ENCODE data around the gene PLPPR4. TPM values are rescaled to one million over a fixed set of nuclear protein-coding genes. Genes with fewer than 3 reads are reported as not detected.

The PLPPR4 gene
- total RNA-seq, 6 donors from 2014 or later: 0.10 to 2.6 (median 0.30) TPM; not detected in 1

- DNase-seq: no peak
- no peak overlapping the region for H3K4me3 ChIP-seq
- TF ChIP-seq EP300 (IDR thresholded peaks at IDR 0.05) (no peak), CTCF (IDR thresholded peaks at IDR 0.05) (no peak), POLR2AphosphoS5 (IDR thresholded peaks at IDR 0.05) (no peak), POLR2A (IDR thresholded peaks at IDR 0.05) (no peak)
- no peak for ATAC-seq (ENCODE audit: low FRiP score in 2 of 2)
- H3K4me1 ChIP-seq: no peaks in the 10 kb centered on the region
- H3K27ac ChIP-seq: no peak overlapping the region
- 63% methylated on average over 5 of the region's 5 CpGs for WGBS, 2 donors
- no peaks in the 10 kb centered on the region for H3K9me3 ChIP-seq
- no peaks in the 10 kb centered on the region for H3K27me3 ChIP-seq
- H3K36me3 ChIP-seq: no peaks in the 10 kb centered on the region
Measured at GRCh38 chr1:99348397-99349132, 84.3 kb downstream of the PLPPR4 start.

GRCh38 chr1:99352821-99353220 lies 88.5 kb downstream of the PLPPR4 start:
- Histone ChIP-seq H3K36me3 (no peaks in the 10 kb centered on the region), H3K27me3 (no peaks in the 10 kb centered on the region), H3K27ac (no peak overlapping the region), H3K4me3 (no peak overlapping the region), H3K4me1 (no peaks in the 10 kb centered on the region), H3K9me3 (no peaks in the 10 kb centered on the region)
- WGBS, 2 donors: 93 to 96% methylated on average over 2 of the region's 2 CpGs
- DNase-seq (no peak), ATAC-seq (ENCODE audit: low FRiP score in 2 of 2) (no peak)
- TF ChIP-seq CTCF (IDR thresholded peaks at IDR 0.05) (no peak), POLR2AphosphoS5 (IDR thresholded peaks at IDR 0.05) (no peak), EP300 (IDR thresholded peaks at IDR 0.05) (no peak), POLR2A (IDR thresholded peaks at IDR 0.05) (no peak)

- no peaks in the 10 kb centered on the region for H3K27me3 ChIP-seq
- H3K4me3 ChIP-seq: no peak overlapping the region
- H3K27ac ChIP-seq: no peak overlapping the region
- TF ChIP-seq CTCF (IDR thresholded peaks at IDR 0.05) (no peak), POLR2AphosphoS5 (IDR thresholded peaks at IDR 0.05) (no peak)
- ATAC-seq (ENCODE audit: low FRiP score in 2 of 2) (no peak), DNase-seq (no peak)
- no peaks in the 10 kb centered on the region for H3K4me1 ChIP-seq
- no peaks in the 10 kb centered on the region for H3K9me3 ChIP-seq
- H3K36me3 ChIP-seq: no peaks in the 10 kb centered on the region
Measured at GRCh38 chr1:99358770-99359169, 94.5 kb downstream of the PLPPR4 start.
